ENCODE measurements around the gene GIMAP4. TPM values are rescaled to one million over a fixed set of nuclear protein-coding genes. Genes with fewer than 3 reads are reported as not detected.

GIMAP4 gene
- total RNA-seq, 1 donor from 2014 or later, result 6.4 TPM

GRCh38 chr7:150531704-150532103 lies 35.5 kb upstream of the GIMAP4 start:
- no peak overlapping the region for H3K4me3 Mint-ChIP-seq (ENCODE audit: unreplicated experiment)
- H3K27me3 Mint-ChIP-seq (ENCODE audit: unreplicated experiment), result peaks cover 4% of the 10 kb centered on the region
- H3K9me3 Mint-ChIP-seq (ENCODE audit: unreplicated experiment), result peaks cover 20% of the 10 kb centered on the region
- TF ChIP-seq CTCF (IDR thresholded peaks at IDR 0.05; ENCODE audit: unreplicated experiment), result no peak
- peaks cover 27% of the 10 kb centered on the region for H3K36me3 Mint-ChIP-seq (ENCODE audit: low read depth, unreplicated experiment)
- no peak for DNase-seq (ENCODE audit: low spot score)
- H3K27ac Mint-ChIP-seq (ENCODE audit: unreplicated experiment), result no peak overlapping the region
- H3K4me1 Mint-ChIP-seq (ENCODE audit: unreplicated experiment), result no peaks in the 10 kb centered on the region

- no peaks in the 10 kb centered on the region for H3K4me1 Mint-ChIP-seq (ENCODE audit: unreplicated experiment)
- H3K4me3 Mint-ChIP-seq (ENCODE audit: unreplicated experiment), result no peak overlapping the region
- peaks cover 40% of the 10 kb centered on the region for H3K36me3 Mint-ChIP-seq (ENCODE audit: low read depth, unreplicated experiment)
- no peak for TF ChIP-seq CTCF (IDR thresholded peaks at IDR 0.05; ENCODE audit: unreplicated experiment)
- H3K27ac Mint-ChIP-seq (ENCODE audit: unreplicated experiment), result no peak overlapping the region
- no peak for DNase-seq (ENCODE audit: low spot score)
- peaks cover 17% of the 10 kb centered on the region for H3K9me3 Mint-ChIP-seq (ENCODE audit: unreplicated experiment)
- H3K27me3 Mint-ChIP-seq (ENCODE audit: unreplicated experiment), result no peaks in the 10 kb centered on the region
Measured at GRCh38 chr7:150538259-150538658, 28.9 kb upstream of the GIMAP4 start.

- no peaks in the 10 kb centered on the region for H3K9me3 Mint-ChIP-seq (ENCODE audit: unreplicated experiment)
- no peak for DNase-seq (ENCODE audit: low spot score)
- TF ChIP-seq CTCF (IDR thresholded peaks at IDR 0.05; ENCODE audit: unreplicated experiment), result no peak
- H3K4me1 Mint-ChIP-seq (ENCODE audit: unreplicated experiment), result no peaks in the 10 kb centered on the region
- no peak overlapping the region for H3K27ac Mint-ChIP-seq (ENCODE audit: unreplicated experiment)
- H3K27me3 Mint-ChIP-seq (ENCODE audit: unreplicated experiment), result peaks cover 5% of the 10 kb centered on the region
- H3K4me3 Mint-ChIP-seq (ENCODE audit: unreplicated experiment), result no peak overlapping the region
- H3K36me3 Mint-ChIP-seq (ENCODE audit: low read depth, unreplicated experiment), result peaks cover 12% of the 10 kb centered on the region
Measured at GRCh38 chr7:150553163-150553562, 14.0 kb upstream of the GIMAP4 start.

- TF ChIP-seq CTCF (IDR thresholded peaks at IDR 0.05; ENCODE audit: unreplicated experiment), result no peak
- Mint-ChIP-seq H3K36me3 (ENCODE audit: low read depth, unreplicated experiment) (peaks cover 23% of the 10 kb centered on the region), H3K27me3 (ENCODE audit: unreplicated experiment) (peaks cover 5% of the 10 kb centered on the region), H3K4me3 (ENCODE audit: unreplicated experiment) (no peak overlapping the region), H3K4me1 (ENCODE audit: unreplicated experiment) (no peaks in the 10 kb centered on the region), H3K9me3 (ENCODE audit: unreplicated experiment) (peaks cover 18% of the 10 kb centered on the region), H3K27ac (ENCODE audit: unreplicated experiment) (no peak overlapping the region)
- no peak for DNase-seq (ENCODE audit: low spot score)
Measured at GRCh38 chr7:150556521-150557138, 10.6 kb upstream of the GIMAP4 start.

- Mint-ChIP-seq H3K4me3 (ENCODE audit: unreplicated experiment) (peak overlapping the region; percentile 28), H3K9me3 (ENCODE audit: unreplicated experiment) (peaks cover 21% of the 10 kb centered on the region), H3K4me1 (ENCODE audit: unreplicated experiment) (peaks cover 4% of the 10 kb centered on the region), H3K36me3 (ENCODE audit: low read depth, unreplicated experiment) (peaks cover 22% of the 10 kb centered on the region), H3K27me3 (ENCODE audit: unreplicated experiment) (no peaks in the 10 kb centered on the region), H3K27ac (ENCODE audit: unreplicated experiment) (no peak overlapping the region)
- no peak for TF ChIP-seq CTCF (IDR thresholded peaks at IDR 0.05; ENCODE audit: unreplicated experiment)
- no peak for DNase-seq (ENCODE audit: low spot score)
Measured at GRCh38 chr7:150560486-150560885, 6.7 kb upstream of the GIMAP4 start.
